Stimulated activated CD8-positive, alpha-beta memory T cell treated with anti-CD3 and anti-CD28 coated beads, Interleukin-12 subunit alpha, Interleukin-12 subunit beta, amount 100 ng/mL, for 24 hours (primary cell): Measurements from ENCODE around the gene FKBP5.

Source experiments
- DNase-seq: peaks from one replicate; pipeline ENCODE4 v3.0.0-alpha.2; 2020; ENCODE audit errors: extremely low read depth

FKBP5 gene

DNA sequence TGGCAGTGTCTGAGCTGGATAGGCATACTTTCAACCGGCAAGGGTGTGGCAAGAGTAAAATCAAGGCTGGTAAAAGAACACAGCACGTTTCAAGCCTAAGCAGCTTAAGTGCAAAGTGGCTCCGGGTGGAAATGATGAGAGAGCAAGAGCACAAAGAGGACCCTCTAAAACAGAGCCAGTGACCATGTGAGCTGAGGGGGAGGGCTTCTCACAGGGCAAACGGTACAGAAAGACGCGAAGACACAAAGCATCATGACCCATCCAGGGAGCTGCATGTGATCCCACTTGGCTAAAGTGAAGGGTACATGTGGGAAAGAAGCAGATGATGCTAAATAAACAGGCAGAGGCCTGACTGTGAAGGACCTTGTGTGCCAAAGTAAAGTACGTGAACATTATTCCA lies 25.7 kb downstream of the FKBP5 start:
- DNase-seq = no peak

DNA sequence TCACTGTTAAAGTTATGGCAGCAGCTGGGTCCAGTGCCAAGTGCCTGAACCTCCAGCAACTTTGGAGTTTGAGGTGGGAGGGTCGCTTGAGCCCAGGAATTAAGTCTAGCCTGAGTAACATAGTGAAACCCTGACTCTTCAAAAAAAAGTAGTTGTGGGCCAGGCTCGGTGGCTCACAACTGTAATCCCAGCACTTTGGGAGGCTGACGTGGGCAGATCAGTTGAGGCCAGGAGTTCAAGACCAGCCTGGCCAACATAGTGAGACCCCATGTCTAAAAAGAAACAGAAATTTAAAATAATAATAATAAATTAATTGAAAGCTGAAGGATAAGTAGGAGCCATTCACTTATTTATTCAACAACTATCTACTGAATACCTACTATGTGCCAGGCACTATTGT lies 33.8 kb downstream of the FKBP5 start:
- DNase-seq = no peak

- DNase-seq = no peak
Measured at GRCh38 chr6:35651244-35651643, 37.5 kb downstream of the FKBP5 start.

GRCh38 chr6:35650015-35650414 lies 38.7 kb downstream of the FKBP5 start:
- DNase-seq = no peak

GRCh38 chr6:35648203-35648602 lies 40.5 kb downstream of the FKBP5 start:
- no peak for DNase-seq

DNA sequence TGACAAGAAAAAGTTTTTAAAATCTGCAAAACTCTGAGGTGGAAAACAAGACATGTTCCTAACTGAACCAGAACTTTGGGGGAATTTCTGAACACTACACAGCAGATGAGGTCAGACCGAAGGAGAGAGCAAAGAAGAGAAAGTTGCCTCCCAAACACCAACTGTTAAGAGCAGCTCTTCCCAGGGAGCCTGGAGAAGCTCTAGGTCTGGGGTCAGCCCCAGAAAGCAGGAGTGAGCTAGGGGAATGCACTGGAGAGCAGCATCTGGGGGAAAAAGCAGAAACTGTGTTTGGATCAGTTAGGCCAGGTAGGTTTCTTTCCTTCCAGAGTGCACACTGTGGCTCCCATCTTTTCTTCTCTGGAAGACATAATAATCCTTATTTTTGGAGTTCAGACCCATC lies 41.3 kb downstream of the FKBP5 start:
- no peak for DNase-seq

DNA sequence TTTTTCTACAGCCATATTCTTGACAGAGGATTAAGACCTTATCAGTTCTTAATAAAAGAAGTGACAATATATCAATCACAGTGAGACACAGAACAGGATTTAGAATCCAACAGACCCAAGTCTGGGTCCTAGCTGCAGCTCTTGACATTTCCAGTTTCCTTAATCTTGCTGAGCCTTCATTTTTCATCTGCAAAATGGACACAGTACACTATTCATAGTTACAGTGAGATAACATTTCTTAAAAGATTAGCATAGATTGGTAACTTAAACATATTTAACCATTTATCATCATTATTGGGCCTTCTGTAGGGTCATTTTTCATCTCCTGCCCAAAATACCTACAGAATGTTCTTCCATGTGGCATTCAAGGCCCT lies 45.6 kb downstream of the FKBP5 start:
- DNase-seq = no peak

- DNase-seq = no peak
Measured at GRCh38 chr6:35642471-35643161, 46.1 kb downstream of the FKBP5 start.

DNA sequence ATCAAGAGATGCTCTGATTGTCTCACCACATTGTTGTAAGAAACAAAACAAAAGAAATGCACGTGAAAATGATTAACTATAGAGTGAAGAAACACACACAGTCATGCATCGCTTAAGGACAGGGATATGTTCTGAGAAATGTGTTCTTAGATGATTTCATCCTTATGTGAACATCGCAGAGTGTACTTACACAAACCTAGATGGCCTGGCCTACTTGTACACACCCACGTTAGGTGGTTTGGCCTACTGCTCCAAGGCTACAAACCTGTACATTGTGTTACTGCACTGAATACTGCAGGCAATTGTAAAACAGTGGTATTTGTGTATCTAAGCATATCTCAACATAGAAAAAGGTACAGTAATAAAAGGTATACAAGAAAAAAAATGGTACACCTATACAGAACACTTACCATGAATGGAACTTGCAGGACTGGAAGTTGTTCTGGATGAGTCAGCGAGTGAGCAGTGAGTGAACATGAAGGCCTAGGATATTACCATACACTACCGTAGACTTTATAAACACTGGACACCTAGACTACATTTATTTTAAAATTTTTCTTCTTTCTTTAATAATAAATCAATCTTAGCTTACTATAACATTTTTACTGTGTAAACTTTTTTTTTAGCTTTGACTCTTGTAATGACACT lies 48.6 kb downstream of the FKBP5 start:
- DNase-seq = no peak

DNA sequence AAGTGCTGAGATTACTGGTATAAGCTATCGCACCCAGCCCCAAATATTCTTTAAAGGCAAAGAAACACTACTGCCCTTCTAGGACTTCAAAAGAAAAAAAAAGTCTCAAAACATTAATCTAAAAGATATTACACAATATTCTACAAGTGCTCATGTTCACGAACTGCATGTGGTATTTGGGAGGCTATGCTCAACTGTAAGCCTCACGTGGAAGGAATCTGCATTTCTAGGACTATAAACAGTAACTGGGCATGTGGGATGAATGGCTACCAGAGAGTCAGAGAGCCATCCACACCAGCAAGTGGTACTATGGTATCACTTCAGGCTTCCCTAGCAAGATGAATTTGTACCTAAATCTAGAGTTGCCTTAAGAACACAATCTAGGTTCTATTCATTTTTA lies 50.0 kb downstream of the FKBP5 start:
- DNase-seq = no peak

DNA sequence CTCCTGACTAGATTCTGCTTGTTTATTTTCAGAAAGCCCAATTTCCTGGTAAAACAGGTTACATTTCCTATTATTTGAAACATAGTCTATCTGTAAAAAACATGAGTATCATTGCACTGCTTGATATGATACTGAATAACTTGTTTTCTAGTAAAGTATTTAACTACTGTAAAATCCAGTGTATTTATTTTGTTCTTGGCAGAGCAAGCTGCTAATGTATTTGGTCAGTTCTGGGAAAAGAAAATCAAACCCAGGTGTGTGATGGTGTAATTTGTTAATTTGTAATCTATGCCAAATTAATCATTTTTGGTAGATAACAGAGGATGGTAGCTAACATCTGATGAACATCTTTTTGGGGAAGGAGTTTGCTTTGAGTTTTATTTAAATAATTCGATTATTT lies 50.8 kb downstream of the FKBP5 start:
- DNase-seq = no peak

- DNase-seq = no peak
Measured at GRCh38 chr6:35635601-35636597, 52.8 kb downstream of the FKBP5 start.

DNA sequence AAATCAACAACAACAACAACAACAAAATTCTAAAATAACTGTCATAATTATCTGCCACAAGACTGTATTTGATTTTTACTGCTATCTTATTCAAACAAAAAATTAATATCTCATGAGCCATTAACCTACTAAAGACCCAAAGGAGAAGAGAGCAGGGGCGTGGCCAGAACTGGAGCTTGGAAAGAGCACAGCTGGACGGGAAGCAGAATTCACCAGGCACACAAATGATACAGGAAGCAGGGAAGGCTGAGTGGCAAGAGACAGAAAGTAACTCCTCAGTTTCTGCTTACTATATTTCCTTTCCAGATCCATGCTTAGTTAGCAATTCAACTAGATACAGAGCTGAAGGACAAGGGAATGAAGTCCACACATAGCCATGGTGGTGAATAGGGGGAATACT lies 54.4 kb downstream of the FKBP5 start:
- no peak for DNase-seq

DNA sequence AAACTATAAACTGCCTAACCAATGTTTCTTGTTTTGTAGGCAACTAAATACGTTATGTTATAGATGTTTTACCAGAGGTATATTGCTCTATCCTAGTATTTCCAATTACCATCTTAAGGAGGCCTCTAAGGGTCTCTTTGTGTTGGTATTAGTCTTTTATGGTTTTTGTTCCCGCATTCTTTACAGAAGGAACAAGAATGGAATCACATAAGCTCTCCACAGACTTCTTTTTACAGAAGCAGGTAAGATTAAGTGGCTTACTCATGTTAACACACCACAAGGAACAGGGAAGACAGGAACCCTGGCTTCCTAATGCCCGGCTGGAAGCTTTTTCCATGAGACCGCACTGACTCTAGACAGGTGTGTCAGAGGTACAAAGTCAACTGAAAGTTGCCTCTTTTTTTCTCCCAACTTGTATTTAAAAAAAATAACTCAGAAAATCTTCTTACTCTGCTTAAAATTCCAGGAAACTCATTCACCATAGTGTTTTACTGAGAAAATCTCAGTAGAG lies 55.1 kb downstream of the FKBP5 start:
- no peak for DNase-seq

GRCh38 chr6:35629876-35630378 lies 58.8 kb downstream of the FKBP5 start:
- no peak for DNase-seq

DNA sequence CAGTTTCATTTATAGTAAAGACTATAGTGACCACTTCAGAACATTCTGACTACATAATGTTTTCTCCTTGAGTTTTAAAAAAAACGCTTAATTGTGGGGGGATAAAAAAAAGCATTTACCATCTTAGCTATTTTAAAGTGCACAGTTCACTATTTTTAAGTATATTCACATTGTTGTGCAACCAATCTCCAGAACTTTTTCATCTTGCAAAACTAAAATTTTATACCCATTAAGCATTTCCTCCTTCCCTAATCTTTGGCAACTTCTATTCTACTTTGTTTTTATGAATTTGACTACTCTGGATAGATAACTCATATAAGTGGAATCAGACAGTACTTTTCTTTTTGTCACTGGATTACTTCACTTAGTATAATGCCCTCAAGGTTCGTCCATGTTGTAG lies 62.3 kb downstream of the FKBP5 start:
- no peak for DNase-seq

GRCh38 chr6:35624341-35625070 lies 64.2 kb downstream of the FKBP5 start:
- no peak for DNase-seq

GRCh38 chr6:35622283-35622682 lies 66.4 kb downstream of the FKBP5 start:
- DNase-seq = no peak

DNA sequence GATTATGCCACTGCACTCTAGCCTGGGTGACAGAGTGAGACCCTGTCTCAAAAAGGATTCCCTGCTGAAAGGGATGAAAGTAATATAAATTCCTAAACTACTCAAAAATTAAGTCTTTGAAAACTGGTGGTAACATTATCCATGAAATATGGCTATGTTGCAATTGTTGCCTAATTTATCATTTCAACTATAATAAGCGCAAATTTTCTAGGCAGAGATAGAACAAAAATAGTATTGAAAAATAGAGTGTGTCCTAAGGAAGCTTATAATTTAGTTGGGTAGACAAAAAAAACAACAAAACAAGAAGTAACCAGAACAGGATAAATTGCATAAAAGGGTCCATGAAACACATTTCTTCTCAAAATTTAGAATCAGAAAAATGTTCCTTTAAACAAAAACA lies 68.0 kb downstream of the FKBP5 start:
- no peak for DNase-seq

DNA sequence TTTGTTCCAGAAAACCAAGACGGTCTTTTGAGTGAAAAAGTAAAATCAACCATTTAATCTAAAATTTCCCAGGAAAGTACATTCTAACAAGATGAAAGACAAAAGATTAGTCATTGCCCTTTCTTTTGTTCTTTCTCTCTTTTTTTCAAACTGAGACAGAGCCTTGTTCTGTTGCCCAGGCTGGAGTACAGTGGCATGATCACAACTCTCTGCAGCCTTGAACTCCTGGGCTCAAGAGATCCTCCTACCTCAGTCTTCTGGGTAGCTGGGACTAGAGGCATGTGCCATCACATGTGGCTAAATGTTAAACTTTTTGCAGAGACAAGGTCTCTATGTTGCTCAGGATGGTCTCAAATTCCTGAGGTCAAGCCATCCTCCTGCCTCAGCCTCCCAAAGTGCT lies 75.0 kb downstream of the FKBP5 start:
- no peak for DNase-seq

- no peak for DNase-seq
Measured at GRCh38 chr6:35611240-35611639, 77.5 kb downstream of the FKBP5 start.

DNA sequence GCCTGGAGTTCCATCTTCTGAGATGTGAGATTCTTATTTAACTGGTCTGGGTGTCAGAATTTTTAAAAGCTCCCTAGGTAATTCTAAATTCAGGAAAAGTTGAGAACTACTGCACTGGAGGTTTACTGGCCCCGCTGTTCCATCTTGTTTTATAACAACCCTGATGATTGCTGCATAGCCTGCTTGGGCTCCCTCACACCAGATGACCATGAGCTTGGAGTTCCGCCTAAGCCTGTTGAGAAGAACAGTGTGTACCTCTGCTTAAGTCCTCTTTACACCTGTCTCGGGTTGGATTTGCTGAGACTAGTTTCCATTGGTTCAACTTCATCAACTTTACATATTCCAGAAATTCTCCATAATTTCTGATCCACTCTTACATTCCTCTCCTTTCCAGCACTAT lies 77.9 kb downstream of the FKBP5 start:
- DNase-seq = no peak
